HTR-8/SVneo (cell line): ENCODE data around the gene OR14A16.

Experiments
- DNase-seq: peaks from one replicate; pipeline ENCODE4 v3.0.0; 2011; ENCODE audit warnings: low spot score, mixed read lengths; ENCODE audit not compliant: insufficient read length
- FAIRE-seq: peaks from 2 replicates; lab custom pipeline; 2011; peaks lifted over from hg19 to GRCh38; lab: Jason Lieb, UNC

Gene OR14A16

DNA sequence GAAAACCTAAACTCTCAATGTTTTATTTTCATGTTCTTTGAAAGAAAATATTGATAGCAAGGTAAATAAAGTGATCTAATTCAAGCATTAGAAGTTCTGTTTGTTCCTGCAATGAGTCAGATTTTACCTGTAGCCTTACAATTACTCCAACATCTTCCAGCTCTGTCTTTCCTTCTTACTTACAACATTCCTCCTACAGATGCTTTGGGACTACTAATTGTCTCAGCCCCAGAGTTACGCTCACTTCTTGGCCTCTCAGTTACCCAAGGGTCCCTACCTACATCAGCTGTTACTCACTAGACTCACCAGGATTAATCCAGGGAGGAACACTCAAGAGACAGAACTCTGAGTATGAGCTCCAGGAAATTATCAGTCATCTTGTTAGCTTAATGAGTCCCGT is 26.4 kb downstream of the OR14A16 start:
- DNase-seq (no peak), FAIRE-seq (no peak)

DNA sequence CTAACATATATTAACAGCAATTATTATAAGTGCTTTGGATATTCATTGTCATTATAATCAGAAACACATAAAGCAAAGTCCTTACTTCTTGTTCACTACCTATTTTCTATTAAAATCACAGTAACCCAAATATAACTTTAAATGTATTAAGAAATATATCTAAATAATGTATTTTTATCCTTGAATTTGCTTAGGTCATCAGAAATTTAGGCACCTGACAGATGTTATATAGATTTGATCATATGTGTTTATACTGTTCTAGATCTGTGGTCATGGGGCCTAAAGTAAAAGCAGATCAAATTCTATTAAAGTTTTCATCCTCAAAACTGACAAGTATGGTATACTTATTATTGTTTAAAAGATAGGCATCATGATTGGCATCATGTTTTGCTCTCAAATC is 54.3 kb downstream of the OR14A16 start:
- DNase-seq (no peak), FAIRE-seq (no peak)
